ENCODE results near the gene ITPRIPL2.

The ITPRIPL2 gene

DNA sequence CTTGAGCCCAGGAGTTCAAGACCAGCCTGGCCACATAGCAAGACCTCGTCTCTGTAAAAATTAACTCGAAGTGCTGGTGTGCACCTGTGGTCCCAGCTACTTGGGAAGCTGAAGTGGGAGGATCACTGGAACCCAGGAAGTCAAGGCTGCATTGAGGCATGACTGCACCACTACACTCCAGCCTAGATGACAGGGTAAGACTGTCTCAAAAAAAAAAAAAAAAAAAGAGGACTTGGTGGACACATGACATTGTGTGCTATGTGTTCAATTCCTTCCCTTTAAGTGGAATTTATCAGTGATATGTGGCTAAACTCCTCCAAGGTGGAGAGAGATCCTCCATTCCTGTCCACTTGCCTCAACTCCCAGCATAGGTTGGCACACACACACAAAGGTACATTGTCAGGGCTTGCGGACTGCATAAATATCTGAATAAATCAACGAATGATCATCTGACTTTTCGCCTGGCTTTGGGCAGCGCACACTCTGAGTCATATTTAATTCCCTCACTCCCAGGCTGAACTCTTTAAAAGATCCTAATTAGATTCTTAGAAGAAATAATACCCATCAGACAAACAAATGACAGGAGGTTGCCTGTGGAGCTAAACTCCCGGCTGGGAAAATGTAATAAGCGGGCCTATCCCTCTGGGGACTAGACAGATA lies 29.3 kb downstream of the ITPRIPL2 start:
- DNase-seq (ENCODE audit: low read depth in 2 of 2), result no peak

DNA sequence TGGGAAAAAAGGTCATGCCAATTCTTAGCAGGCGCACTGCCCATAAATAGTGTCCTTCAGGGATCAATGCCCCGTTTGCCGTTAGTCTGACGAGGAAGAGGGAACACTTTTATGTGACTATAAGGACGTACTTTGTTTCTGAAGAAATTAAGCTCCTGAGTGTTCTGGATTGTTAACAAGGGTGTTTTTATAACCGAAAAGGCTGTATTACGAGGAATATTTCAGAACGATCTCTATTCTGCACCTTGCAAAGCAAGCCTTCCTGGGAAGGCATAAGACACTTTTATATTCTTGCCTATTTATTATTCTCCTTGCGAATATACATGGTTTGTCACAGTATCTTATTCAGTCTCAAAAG lies 29.8 kb downstream of the ITPRIPL2 start:
- no peak for DNase-seq (ENCODE audit: low read depth in 2 of 2)

DNA sequence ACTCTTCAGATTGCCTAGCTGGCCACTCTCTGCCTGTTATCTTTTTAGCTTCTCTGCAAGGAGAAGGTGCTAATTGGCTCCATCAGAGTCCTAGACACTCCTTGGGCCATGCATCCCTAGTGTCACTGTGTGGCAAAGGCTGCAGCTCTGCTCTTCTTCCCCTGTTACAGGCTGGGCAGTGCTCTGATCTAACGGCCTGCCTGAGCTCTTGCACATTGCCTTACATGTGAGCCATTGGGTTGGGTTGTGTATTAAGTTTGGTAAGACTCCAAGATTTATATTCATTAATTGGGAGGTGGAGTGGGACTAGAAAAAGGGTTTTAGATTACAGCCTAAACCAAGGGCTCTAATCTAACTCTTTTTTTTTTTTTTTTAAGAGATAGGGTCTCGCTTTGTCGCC lies 31.2 kb downstream of the ITPRIPL2 start:
- DNase-seq (ENCODE audit: low read depth in 2 of 2), result no peak

GRCh38 chr16:19147126-19147525 lies 33.4 kb downstream of the ITPRIPL2 start:
- DNase-seq (ENCODE audit: low read depth in 2 of 2), result no peak

DNA sequence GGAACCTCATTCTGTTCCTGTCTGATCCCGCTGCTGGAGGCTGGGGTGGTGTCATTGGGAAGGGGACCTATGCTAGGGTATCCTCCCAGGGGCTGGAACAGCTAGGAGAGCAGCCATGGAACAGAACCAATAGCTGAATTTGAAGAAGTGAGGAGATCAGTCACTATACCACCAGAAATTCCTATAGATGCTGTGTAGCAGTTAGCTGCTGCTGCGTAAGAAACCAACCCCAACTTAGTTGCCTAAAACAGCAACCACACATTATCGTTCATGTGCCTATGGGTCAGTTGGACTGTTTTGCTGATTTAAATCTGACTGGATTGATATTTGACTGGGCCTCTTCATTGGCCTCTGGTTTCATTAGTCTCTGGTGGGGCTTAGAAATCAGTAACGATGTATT lies 33.9 kb downstream of the ITPRIPL2 start:
- no peak for DNase-seq (ENCODE audit: low read depth in 2 of 2)

- no peak for DNase-seq (ENCODE audit: low read depth in 2 of 2)
Observed at GRCh38 chr16:19148189-19148588, 34.4 kb downstream of the ITPRIPL2 start.

GRCh38 chr16:19151310-19151709 lies 37.5 kb downstream of the ITPRIPL2 start:
- DNase-seq (ENCODE audit: low read depth in 2 of 2), result no peak

DNA sequence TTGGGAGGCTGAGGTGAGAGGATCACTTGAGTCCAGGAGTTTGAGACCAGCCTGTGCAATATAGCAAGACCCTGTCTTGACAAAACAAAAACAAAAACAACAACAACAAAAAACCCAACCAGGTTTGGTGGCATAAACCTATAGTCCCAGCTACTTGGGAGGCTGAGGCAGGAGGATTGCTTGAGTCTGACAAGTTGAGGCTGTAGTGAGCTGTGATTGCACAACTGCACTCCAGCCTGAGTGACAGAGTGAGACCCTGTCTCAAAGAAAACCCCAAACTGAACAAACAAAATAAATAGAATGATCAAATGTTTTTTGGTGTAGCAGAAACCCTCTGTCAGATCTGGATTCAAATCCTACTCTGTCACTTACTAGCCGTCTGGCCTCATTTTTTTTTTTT lies 38.3 kb downstream of the ITPRIPL2 start:
- DNase-seq (ENCODE audit: low read depth in 2 of 2), result no peak

DNA sequence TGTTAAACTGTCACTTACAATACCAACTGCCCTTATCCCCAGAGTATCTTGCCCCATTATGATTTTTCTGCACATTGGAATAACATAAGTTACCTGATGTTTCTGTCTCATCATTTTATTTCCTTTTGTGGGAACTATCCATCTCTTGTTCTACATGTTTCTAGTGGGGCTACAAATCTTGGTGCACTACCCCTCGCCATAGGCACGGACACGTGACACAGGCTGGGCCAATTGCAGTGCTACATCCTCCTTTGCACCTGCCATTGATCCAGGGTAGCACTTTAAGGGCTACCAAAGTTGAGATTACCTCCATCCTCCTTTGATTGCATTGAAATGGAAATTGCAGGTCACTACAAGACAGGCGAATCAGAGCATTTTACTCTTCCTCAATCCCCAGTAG lies 40.1 kb downstream of the ITPRIPL2 start:
- no peak for DNase-seq (ENCODE audit: low read depth in 2 of 2)

GRCh38 chr16:19162085-19162484 lies 48.3 kb downstream of the ITPRIPL2 start:
- no peak for DNase-seq (ENCODE audit: low read depth in 2 of 2)

GRCh38 chr16:19163215-19163614 lies 49.5 kb downstream of the ITPRIPL2 start:
- no peak for DNase-seq (ENCODE audit: low read depth in 2 of 2)

GRCh38 chr16:19164285-19164684 lies 50.5 kb downstream of the ITPRIPL2 start:
- no peak for DNase-seq (ENCODE audit: low read depth in 2 of 2)

- DNase-seq (ENCODE audit: low read depth in 2 of 2), result no peak
Observed at GRCh38 chr16:19165101-19165500, 51.3 kb downstream of the ITPRIPL2 start.

GRCh38 chr16:19166500-19166899 lies 52.7 kb downstream of the ITPRIPL2 start:
- no peak for DNase-seq (ENCODE audit: low read depth in 2 of 2)

DNA sequence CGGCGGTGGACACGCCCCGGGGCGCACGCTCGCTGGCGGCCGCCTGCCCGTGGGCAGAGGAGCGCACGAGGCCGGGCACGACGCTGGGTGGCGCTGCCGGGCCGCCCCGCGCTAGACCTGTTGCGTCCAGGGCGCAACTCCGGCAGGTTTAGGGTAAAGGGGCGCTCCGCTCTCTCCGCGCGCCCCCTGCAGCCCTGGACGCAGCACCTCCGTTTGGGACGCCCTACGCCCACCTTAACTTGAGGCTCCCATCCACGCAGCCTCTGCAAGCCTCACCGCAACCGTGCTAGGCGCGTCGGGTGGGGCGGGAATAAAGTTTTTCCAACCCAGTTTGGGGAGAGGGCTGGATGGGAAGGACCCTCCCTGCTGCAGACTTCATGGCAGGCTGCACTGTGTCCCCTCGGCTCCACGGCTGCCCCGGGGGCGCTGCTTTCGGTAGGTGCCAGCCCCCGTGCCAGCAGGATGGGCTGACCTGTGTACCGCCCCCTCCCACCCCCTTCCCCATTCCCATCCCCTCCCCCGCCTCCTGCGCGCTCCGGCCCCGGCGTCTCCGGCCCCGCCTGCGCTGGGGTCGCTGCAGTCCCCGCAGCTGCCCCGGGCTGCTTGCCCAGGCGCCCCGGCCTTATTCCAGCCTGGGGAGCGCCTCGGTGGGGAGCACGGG lies 54.1 kb downstream of the ITPRIPL2 start, which contains the start of gene SYT17:
Gene SYT17, plus strand, starts transcription at position 531 of the 661 bp plus-strand sequence. CDS start 407 bp downstream, outside the sequence.
- DNase-seq (ENCODE audit: low read depth in 2 of 2), result no peak

GRCh38 chr16:19168371-19169081 lies 54.8 kb downstream of the ITPRIPL2 start:
- no peak for DNase-seq (ENCODE audit: low read depth in 2 of 2)

DNA sequence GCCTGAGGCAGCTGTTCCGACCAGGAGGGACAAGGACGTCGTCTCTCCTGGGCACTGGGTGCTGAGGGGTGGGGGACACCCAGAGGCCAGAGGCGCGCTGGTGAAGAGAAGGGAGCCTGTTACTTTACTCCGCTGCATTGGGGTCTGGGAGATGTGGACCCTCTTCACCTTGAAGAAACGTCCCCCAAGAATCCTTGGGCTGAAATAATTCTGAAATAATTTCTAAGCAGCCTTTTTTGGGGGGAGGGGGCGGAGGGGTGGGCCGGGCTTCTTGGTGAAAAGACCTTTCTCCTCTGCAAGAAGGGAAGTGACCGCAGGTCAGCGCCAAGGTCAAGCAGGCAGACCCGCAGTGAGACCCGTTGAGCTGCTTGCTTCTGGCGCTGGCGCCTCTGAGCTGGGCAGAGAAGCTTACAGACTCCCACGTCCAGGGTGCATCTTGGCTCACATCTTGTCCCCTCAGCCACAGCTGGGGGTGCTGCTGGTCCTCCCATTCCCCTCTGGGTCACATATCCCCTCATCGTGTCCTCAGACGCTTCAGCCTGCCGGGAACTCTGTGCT lies 55.4 kb downstream of the ITPRIPL2 start:
- DNase-seq (ENCODE audit: low read depth in 2 of 2), result no peak

GRCh38 chr16:19170043-19170655 lies 56.4 kb downstream of the ITPRIPL2 start:
- DNase-seq (ENCODE audit: low read depth in 2 of 2), result no peak
